GM15510 (cell line): ENCODE measurements around the gene GTF2F2.

Source experiments
- POLR2A ChIP-seq: IDR thresholded peaks from 3 replicates; pipeline ENCODE4 v1.6.1; 2011; ENCODE audit warnings: borderline replicate concordance; ENCODE audit not compliant: insufficient read length; ENCODE audit errors: extremely low read depth

Gene GTF2F2

DNA sequence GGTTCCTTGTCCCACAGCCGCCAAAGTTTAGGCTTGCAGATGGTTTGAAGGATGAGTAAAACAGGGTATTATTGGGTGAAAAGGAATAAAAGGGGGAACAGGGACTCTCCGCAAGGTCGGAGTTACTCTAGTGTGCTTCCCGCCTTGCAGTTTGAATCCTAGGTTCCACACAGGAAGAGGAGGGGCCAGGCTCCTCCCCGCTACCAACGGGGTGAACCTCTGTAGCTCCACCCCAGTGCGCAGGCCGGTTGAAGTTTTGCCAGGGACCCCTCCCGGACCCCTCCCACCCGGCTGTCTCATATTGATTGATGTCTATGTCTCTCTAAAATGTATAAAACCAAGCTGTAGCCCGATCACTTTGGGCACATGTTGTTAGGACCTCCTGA lies 11.6 kb upstream of the GTF2F2 start:
- no peak for TF ChIP-seq POLR2A

DNA sequence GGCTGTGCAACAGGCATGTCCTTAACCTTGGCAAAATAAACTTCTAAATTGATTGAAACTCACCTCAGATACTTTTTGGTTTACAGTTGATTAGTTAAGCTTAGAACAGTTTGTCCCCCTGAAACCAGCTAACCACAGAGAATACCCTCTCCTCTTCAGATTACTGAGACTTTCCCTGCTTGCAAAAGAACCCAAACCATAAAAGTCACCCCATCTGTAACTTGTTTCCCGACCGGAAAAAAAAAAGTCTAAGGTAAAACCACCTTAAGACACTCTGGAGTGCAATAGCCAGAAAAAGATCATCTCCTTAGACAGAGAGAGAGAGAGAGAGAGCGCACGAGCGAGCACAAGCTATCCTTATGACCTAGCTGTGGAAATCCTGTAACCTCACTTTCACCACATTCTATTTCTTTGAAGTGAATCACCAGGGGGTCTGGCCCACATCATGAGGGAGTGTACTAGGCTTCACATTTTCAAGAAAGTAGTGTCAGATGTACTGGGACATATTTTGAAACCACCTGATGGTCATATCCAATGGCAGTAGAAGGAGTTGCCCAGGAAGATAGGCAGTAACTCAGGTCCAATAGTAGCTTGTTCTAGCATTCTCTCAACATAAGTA lies 11.1 kb upstream of the GTF2F2 start:
- TF ChIP-seq POLR2A, result no peak

DNA sequence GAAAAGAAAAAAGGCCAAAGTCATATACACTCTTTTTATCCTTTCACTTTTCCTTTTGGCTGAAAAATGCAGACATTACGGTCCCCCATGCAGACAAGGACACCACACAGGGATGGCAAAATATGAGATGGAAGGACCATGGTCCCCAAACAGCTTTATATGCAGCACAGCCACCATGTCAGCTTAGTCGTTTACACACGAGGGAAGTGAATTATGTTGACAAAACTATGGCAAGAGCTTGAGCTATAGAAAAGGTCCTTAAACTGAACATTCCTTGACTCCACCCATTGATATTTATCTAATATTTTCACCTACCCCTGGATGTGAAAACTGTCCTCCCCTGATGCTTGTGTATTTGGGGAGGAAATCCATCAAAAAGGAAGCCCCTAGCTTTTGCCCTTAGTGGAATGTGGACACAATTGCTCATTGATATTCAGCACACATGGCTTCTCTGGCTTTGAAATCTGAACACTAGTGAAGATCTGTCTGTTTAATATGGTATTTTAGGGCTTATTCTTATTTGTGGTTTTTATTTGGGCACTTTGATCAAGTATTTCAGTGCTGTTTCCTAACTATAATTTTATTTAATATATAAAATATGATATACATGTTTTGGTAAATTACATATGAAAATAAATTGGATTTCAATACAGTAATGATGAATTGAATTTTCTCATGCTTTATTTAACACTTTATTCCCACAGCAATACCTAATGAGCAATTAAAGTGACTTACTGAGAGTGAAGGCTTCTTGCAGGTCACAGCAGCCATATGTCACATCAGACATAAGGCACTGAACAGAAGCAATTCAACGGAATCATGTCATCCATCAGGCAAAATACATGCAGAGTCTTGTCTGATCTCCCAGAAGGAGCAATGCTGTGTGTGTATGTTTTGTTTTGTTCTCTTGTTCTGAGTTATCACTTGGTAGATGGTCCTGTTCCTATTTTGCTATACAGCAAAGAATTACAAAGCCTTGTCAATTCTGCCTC lies 6.8 kb upstream of the GTF2F2 start:
- no peak for TF ChIP-seq POLR2A

DNA sequence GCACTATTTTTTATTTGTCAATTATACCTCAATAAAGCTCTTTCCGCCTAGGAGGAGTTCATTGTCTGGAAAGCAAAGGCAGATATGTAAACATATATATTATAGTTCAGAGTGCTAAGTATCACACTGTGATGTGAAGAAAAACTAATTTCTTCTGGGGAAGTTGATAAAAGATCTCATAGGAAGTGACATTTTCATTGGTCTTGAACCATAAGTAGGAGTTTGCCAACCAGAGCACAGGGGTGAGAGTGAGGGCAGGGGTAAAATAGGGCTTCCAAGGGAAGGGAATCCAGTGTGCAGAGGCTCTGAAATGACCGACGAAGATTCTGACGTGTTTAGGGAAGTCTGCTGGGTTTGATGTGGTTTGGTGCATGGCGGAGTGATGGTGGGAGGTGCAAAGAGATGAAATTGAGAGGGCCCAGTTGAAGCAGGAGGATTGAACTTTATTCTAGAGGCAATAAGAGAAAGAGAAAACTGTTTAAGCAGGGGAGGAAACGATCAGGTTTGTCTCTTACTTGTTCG lies 780 bp upstream of the GTF2F2 start:
- no peak for TF ChIP-seq POLR2A

DNA sequence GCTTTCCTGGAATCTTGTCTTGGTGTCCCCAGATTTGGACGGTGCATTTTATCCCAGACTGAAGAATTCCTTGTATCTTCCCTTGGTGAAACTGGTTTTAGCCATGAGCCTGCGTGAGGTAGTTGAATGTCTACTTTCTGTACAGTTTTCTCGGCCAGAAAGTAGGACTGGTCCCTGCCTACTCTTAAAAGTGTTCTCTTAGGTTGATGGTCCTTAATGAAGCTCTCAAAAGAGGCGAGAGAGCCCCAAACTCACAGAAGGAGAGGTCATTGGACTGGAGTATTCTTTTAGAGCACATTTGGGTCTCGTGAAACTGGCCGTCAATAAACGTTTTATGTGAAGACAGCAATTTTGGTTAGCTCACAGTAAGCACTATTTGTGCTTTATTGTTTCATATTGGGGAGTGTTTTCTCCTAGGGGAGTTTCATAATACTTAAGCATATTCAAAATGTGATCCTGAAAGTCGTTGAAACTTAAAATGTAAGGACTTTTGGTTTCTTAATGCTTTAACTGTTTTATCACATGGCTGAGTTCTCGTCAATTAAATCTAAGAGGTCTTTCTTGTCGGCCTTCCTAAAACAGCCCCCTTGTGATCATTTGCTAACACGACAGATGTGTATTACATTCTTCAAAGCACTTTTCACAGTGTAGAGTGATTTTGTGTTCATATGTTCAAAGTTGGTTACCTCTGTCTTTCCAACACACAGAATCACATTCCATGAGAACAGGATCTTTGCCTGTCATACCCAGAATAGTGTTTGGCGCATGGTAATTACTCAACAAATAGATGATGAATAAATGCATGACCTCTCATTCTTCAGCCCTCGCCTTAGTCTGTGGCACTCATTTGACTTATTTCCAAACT lies 889 bp downstream of the GTF2F2 start:
- TF ChIP-seq POLR2A, result no peak

DNA sequence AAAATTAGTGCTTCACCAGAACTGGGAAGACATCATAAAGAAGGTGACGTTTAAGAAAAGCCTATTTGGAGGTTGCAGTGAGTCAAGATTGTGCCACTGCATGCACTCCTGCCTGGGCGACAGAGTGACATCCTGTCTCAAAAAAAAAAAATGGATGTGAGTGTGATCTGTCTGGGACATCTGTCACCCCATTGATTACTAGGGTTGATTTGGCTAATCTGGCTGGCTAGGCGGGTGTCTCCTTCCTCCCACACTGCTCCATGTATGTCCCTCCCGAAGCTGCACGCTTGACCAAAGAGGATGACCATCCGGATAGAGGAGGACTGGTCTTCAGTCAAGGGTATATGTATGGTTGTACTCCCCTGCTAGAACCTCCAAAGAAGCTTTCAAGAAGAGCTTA lies 2.6 kb downstream of the GTF2F2 start:
- TF ChIP-seq POLR2A, result no peak

DNA sequence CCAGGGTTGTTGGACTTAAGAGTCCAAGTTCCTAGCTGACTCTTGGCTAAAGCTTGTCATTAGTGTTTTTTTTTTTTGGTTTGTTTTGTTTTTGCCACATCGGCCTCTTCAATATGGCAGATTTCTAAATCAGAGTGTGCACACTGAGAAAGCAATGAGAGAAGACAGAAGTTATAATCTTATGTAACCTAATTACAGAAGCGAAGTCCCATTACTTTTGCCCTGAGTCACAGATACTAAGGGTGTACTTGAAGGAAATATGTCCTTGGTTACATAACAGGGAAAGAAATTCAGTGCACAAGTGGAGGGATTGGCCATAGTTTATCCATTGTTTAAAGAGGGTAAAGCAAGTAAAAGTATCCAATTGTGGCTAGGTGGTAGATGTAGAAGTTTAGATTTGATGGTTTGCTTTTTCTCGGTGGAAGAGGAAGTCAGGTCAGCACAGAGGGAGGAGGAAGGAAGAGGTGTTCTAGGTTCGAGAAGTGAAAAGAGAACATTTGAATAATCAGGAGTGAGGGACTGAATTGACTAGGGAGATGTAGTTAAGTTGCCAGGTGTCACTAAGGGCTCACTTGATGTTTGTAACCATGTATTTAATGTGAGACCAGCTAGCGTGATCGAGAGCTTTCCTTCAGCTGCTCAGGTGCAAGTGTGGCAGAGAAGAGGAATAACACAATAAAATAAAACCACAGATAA lies 12.2 kb downstream of the GTF2F2 start:
- TF ChIP-seq POLR2A, result no peak

DNA sequence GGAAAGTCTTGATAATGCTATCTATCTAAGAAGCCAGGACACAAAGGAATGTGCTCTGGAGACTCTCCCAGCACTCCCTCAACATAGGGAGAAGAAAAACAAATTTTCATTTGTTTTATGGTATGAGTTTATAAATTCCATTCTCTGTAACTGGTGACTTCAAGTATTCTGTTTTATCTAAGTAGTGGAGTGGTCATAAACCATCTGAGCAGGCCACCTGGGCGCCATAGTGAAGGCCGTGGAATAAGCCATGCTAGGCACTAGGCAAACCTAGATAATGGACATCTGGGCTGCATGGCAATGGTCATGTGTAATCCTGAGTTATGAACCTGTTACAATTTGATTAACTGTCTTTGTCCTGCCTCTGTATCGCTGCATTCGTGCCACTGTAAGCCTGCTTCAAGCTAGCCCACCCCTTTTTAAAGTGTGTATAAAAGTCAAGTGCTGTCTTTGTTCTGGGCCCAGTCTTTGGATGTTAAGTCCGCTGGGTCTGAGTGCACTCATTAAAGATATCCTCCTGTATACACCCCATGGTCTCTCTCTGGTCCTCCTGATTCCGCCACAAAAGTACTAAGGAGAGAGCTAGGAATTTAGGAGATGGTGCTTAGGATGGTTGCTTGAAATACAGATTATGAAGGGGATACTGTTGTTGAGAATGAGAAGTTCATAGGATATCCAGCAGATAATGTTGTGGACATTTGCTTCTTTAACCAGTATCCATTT lies 13.2 kb downstream of the GTF2F2 start:
- TF ChIP-seq POLR2A, result no peak

DNA sequence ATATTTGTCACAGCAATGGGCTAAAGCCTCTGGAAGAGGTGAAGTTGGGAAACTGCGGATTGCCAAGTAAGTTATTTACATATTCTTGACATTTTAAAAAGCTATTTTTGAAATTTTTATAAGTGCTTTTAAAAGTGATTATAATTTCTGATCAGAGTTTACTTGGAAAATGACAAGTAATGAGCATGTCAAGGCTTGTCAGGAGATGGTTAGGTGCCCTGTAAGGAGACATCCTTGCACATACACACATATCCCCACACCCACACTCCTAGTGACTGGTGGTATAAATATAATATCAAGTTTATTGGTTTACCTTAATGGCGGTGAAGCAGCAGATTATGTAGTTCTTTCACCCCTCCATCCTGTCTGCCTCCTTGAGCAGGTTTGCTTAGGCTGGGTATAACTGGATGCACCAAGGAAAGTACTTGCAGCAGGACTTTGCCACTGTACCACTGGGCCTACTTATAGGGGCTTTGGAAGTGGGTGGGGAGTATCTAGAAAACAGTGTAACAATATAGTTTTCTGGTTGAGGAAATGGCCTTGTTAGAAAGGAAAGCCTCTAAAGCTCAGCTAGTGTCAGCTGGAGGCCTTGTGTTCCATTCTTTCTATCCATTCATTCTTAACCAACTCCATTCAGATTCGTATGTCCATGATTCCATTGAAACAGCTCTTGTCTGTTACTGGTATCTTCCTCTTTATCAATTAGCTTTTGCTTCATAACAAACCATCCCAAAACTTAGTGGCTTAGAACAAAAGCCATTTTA lies 16.6 kb downstream of the GTF2F2 start:
- no peak for TF ChIP-seq POLR2A

DNA sequence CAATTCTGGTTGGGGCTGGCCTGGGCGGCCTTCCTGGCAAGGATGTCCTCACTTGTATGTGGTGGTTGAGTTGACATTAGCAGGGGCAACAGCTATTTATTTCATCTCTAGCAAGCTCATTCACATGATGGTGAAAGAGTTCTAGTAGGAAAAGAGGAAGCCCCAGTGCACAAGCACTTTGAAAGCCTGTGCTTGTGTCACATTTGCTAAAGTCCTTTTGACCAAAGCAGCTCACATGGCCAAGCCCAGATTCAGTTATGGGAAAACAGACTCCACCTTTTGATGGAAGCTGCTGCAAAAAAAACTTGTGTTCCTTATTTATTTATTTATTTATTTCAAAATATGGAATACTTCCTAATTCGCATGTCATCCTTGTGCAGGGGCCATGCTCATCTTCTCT lies 17.2 kb downstream of the GTF2F2 start:
- no peak for TF ChIP-seq POLR2A

DNA sequence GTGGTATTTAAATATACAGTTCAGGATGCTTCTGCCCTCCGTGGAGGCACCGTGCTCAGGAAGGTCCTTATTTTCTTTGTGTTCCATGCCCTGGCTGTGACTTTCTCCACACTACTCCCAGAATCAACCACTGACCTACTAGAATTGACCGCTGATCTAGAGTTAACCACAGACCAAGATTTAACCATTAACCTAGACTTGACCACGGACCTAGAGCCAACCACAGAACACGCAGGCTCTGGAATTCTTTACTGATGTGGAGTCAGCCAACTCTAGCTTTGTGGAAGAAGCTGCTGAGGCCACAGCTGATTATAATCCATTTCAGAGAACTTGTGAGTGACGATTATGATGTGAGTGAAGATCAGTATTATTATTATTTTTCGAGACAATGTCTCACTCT lies 18.0 kb downstream of the GTF2F2 start:
- no peak for TF ChIP-seq POLR2A

DNA sequence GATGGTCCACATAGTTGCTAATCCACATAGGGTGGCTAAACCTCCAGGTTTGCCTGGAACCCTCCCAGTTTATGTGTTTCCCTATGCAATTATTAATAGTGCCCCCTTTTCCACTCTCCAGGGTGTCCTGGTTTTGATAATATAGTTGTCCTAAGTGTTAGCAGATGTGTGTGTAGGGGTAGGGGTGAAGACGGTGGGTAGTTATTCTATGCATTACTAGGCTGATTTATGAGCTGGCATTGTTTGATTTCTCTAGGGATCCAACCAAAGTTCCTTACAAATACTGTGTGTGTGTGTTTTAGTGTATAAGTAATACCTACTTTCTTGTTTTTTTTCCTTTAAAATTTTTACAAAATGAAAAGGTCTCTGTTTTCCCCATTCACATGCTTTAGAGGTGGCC lies 21.1 kb downstream of the GTF2F2 start:
- TF ChIP-seq POLR2A, result no peak

DNA sequence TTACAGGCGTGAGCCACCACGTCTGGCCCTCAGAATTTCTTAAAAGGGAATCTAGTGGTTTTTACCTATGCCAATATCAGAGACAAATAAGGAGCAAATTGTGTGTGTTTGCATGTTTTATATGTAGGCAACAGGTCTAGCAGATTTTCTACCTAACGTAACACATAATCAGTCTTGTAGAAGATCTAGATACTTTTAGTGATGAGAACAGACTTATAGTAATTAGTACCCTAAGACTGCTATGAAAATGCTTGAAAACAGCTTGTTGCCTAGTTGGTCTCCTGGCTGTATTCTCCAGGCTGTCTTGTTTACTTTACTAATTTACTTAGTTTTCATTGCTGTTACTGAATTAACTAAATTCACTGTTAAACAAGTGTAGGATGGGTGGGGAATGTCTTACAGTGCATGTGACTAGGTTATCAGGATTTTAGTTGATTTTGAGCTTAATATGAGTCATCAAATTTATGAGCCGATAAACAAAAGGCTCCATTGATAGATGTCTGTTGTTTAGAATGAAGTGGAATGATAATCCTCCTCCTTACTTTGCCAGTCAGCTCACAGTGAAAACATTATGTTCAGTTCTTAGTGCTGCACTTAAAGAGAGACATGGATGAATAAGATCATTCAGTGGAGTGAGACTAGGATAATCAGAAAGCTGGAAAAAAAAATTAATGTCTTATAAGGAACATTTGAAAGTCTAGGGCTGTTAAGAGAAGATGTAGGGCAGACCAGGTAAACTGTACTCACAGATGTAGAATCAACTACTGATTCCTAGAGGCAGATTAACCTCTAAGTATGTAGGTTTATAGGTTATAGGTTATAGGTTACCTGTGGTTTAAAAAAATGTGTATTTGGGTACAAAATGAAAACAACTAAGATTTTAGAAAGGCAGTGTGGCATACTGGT lies 22.4 kb downstream of the GTF2F2 start:
- no peak for TF ChIP-seq POLR2A

DNA sequence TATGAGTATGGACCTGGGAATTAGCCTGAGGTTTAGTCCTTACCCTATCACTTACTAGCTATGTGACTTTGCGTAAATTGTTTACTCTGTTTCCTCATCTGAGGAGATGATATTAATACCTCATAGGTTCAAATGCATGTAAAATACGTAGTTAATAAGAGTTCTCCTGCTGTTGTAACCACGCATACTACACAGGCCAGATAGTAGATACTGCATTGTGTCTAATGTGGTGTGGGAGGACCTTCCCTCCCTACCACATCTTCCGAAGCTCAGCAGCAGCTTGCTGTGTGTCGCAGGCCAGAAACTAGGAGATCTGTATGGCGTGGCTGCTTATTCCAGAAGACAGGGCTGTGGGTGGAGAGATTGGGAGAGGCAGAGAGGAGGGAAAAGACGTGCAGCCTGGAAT lies 23.0 kb downstream of the GTF2F2 start:
- TF ChIP-seq POLR2A, result no peak
